Skeletal muscle cell (primary cell): ENCODE data around the gene PLD2.
A peak's percentile ranks its signal among the peaks of the same experiment; 100 is the strongest.

Source experiments
- DNase-seq: peaks from one replicate; pipeline ENCODE4 v3.0.0-alpha.2; 2010; ENCODE audit warnings: low read depth
- H3K4me3 ChIP-seq: 2 replicates; pipeline ENCODE4 v1.5.1; 2011; ENCODE audit warnings: low read depth, mild to moderate bottlenecking, control low read depth, low read length, moderate library complexity

Gene PLD2

DNA sequence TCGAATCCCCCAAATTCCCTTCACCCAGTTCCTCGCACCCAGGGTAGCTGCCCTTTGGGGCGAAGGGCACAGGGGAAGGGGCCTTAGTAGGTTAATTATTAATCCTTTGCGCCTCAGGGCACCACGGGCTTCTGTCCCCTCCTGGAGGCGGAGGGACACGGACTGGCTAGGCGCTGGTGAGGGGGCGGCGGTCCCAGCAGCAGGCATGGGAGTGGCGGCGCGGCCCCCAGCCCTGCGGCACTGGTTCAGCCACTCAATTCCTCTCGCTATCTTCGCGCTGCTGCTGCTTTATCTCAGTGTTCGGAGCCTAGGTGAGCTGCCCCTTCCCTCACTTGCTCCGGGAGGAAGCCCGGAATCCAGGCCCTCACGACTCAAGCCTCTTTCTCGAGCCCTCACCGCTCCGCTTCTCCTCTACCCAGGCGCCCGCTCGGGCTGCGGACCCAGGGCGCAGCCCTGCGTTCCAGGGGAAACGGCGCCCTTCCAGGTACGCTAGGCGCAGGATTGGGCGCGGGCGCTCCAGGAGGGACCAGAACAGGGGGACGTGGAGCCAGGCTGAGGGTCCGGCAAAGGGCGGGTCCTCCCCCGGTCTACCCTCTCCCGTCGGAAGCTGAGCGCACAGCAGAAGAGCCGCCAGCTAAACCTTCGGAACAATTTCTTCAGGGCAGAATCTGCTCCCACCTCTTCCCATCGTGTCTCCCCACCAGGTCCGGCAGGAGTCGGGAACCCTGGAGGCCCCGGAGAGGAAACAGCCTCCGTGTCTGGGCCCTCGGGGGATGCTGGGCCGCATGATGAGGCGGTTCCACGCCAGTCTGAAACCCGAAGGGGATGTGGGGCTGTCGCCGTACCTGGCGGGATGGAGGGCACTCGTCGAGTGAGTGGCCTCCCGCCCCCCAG lies 17.9 kb upstream of the PLD2 start, which contains the start of gene GLTPD2:
Gene GLTPD2 (plus strand): TSS at position 158 of the 894 bp plus-strand sequence. CDS start 48 bp downstream, at position 206.
- DNase-seq, result no peak

DNA sequence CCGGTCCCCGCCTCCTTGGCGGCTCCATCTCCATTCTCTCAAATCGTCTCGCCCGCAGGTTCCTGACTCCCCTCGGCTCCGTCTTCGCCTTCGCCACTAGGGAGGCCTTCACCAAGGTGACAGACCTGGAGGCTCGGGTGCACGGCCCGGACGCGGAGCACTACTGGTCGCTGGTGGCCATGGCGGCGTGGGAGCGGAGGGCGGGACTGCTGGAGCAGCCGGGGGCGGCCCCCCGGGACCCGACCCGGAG lies 17.3 kb upstream of the PLD2 start:
- H3K4me3 ChIP-seq, result peak overlapping the region; percentile 62
- DNase-seq, result no peak

More for the DNA sequence above, 17.9 kb upstream of the PLD2 start, which contains the start of gene GLTPD2:
- H3K4me3 ChIP-seq, result peak within 1 kb of the TSS; percentile 62

DNA sequence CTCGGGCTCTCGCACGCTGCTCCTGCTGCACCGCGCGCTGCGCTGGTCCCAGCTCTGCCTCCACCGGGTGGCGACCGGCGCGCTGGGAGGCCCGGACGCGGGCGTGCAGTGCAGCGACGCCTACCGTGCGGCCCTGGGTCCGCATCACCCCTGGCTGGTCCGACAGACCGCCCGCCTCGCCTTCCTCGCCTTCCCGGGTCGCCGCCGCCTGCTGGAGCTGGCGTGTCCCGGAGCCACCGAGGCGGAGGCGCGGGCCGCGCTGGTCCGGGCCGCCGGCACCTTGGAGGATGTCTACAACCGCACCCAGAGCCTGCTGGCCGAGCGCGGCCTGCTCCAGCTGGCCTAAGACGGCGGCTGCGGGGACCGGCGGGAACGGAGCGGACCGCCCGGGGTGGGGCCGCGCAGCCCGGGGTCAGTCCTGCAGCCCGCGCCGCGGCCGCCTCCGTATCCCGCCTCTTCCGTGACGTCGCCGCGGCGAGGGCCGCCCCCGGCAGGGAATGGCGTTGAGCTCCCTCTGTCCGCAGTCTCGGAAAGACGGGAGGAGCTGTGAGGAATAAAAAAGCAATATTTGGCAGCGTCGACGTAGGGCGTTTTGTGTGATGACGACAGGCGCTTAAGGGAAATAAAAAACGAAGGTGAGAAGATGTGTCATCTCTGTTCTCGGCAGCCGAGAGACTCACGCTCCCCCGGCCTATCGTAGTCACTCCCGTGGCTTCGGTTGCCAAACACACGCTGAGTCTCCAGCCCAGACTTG lies 16.8 kb upstream of the PLD2 start:
- peak; percentile 79 for DNase-seq
- peak overlapping the region; percentile 62 for H3K4me3 ChIP-seq

DNA sequence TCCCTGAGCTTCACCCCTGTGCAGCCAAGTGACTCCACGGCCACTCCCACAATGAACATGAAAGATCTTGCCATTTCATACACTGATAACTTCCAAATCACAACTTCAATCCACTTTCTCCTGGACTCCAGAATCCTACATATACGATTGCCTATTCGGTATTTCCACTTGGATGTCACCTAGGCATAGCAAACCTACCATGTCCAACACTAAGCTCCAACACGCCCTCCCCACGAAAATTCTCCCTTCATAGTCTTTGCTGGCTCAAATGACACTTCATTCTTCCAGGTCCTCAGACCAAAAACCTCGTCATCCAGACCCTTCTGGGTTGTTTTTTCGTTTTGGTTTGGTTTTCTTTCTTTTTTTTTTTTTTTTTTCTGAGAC lies 16.3 kb upstream of the PLD2 start:
- H3K4me3 ChIP-seq, result peak overlapping the region; percentile 62
- no peak for DNase-seq

DNA sequence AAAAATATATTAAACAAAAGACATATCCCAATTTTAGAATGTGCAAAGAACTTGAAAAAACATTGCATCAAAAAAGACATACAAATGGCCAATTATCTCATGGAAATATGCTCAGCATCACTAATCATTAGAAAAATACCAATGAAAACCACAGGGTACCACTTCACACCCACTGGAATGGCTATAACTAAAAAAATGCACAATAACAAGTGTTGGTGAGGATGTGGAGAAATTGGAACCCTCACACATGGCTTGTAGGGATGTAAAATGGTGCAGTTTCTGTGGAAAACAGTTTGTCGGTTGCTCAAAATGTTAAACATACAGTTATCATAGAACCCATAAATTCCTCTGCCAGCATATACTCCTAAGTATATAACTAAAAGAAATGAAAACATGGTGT lies 11.8 kb upstream of the PLD2 start:
- DNase-seq, result no peak
- H3K4me3 ChIP-seq, result no peak overlapping the region

DNA sequence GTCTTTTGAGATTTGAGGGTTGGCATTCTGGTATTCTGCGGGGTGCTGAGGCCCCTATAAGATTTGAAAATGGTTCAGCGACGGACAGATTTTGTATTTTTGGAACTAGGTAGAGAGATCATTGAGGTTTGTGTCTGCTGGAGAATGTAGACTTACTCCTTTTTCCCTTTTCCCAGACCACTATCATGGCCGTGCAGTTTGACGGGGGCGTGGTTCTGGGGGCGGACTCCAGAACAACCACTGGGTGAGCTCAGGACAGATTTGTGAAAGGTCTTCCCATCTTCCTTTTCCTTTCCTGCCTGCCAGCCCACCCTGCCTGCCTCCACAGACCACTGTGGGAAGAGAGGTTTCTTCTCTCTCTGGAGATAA lies 10.4 kb upstream of the PLD2 start:
- DNase-seq, result no peak
- peak overlapping the region; percentile 92 for H3K4me3 ChIP-seq

DNA sequence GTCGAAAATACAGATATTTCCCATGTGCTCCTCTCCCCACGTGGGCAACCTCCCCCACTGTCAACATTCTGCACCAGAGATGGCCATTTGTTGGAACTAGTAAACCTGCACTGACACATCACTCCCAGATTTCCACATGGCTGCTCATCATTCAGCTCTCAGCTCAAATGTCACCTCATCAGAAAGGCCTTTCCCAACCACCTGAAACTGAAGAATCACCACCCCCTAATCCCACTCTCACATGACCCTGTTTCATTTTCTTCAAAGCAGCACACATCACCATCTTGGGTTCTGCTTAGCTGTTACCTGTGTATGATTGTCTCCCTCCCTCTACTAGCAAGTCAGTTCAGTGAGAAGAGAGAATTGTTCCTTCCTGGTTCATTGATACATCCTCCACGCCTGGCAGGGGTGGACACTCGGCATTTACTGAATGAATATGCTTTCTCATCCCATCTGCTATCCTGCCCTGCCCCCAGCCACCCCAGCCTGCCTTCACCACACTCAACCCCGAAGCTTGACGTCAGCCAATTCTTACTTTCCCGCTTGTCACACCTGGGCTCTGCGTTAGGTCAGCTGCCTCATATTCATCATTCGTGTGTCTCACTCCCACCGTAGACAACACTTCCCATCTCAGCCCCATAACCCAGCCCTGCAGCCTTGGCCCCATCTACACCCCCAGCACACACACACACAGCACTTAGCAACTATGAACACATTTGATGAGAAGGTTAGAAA lies 6.3 kb upstream of the PLD2 start:
- H3K4me3 ChIP-seq, result no peak overlapping the region
- DNase-seq, result no peak

DNA sequence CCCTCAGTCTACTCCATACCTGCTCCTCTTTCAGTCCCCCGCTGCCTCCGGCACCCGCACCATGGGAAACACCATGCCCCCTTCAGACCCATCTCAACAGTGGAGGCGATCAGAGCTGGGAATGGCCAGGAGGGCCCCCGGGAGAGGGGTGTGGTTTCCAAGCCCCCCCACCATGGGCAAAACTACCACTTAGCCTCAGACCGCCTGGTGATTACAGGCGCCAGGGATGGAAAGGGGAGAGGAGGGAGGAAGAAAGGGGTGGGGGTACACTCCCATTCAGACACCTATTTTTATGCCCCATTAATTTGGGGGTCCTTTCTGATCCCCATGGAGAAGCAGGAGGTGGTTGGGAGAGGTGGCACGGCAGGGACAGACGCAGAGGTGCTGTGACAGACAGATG lies 4.7 kb upstream of the PLD2 start, which contains the start of gene C17orf114:
Gene C17orf114 (minus strand): TSS at position 101 of the 400 bp plus-strand sequence.
- DNase-seq, result no peak

DNA sequence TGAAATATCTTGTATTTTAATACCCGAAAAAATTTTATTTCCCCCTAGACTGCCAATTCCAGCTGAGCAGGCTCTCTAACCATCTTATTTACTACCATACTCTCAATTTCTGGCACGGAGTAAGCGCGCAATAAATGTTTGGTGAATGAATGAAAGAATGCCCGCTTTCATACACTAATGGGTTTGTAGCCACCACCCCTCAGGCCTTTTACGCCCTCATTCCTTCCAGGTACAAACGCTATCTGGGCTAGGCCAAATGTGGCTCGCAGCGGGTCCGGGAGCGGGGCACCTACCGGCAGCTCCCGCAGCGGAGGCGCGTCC lies 536 bp upstream of the PLD2 start:
- DNase-seq, result no peak
- peak overlapping the region; percentile 80 for H3K4me3 ChIP-seq

More for the DNA sequence above, 4.7 kb upstream of the PLD2 start, which contains the start of gene C17orf114:
- no peak within 1 kb of the TSS for H3K4me3 ChIP-seq

DNA sequence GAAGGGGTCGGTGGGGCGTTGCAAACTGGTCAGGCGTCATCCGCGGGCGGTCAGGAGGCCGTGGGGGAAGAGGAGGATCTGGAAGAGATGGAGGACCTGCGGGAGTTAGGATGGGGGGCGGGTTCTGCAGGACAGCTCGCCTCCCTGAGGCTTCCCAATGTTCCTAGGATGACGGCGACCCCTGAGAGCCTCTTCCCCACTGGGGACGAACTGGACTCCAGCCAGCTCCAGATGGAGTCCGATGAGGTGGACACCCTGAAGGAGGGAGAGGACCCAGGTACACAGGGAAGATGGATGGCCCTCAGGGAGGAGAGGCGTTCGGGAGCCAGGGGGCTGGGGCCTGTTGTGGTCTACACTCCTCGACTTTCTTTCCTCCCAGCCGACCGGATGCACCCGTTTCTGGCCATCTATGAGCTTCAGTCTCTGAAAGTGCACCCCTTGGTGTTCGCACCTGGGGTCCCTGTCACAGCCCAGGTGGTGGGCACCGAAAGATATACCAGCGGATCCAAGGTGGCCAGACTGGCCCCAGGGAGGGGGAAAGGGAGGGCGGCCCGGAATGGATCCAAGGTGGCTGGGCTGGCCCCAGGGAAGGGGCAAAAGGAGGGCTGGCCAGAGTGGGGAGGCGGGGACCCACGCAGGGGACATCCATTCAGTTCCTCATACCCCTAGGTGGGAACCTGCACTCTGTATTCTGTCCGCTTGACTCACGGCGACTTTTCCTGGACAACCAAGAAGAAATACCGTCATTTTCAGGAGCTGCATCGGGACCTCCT lies 839 bp downstream of the PLD2 start:
- peak overlapping the region; percentile 80 for H3K4me3 ChIP-seq
- no peak for DNase-seq

DNA sequence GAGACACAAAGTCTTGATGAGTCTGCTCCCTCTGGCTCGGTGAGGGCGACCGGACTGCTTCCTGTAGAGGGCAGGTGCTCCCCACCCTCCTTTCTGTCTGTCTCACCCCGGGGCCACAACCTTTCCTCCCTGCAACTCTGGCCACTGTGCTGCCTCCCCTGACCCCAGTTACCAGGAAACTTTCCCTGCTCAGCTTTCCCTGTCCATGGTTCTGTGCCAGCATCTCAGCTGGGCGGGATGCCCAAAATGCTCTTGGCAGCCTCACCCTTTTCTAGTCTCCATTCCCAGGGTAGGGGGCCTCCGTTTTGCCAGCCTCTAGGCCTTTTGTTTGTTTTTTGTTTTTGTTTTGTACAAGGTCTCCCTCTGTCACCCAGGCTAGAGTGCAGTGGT lies 1.4 kb downstream of the PLD2 start:
- no peak overlapping the region for H3K4me3 ChIP-seq
- no peak for DNase-seq

DNA sequence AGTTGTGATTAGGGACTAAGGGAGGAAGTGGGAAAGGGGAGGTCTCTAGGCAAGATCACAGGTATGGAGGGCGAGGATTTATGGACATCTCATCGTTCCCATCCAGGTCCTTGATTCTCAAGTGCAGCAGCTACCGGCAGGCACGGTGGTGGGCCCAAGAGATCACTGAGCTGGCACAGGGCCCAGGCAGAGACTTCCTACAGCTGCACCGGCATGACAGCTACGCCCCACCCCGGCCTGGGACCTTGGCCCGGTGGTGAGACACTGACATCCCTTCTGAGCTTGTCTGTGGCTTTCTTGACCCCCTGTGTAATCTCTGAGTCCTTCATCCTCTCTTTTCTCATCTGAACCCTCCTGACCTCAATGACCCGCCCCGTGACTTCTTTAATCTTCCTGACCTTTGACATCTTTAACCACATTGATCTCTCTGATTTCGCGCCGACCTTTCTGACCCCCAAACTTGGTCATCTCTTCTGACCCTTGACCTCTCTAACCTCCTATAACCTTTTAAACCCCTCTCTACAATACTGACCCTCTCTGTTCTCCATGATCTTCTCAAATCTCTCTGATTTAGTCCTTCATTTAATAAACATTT lies 3.8 kb downstream of the PLD2 start:
- no peak for DNase-seq

DNA sequence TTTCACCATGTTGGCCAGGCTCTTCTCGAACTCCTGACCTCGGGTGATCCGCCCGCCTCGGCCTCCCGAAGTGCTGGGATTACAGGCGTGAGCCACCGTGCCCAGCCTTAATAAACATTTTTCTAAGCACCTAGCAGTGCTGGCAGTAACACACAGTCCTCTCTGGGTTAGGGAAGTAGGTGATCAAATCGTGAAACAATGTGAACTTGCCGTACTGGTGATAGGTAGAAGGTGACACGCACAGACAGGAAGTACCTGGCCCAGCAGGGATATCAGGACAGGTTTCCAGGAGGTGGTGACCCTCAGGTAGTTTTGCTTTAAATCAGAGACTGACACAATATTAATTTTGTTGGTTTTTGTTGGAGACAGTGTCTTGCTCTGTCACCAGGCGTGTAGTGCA lies 4.5 kb downstream of the PLD2 start:
- no peak overlapping the region for H3K4me3 ChIP-seq
- DNase-seq, result no peak

More for the DNA sequence above, 3.8 kb downstream of the PLD2 start:
- H3K4me3 ChIP-seq, result no peak overlapping the region

DNA sequence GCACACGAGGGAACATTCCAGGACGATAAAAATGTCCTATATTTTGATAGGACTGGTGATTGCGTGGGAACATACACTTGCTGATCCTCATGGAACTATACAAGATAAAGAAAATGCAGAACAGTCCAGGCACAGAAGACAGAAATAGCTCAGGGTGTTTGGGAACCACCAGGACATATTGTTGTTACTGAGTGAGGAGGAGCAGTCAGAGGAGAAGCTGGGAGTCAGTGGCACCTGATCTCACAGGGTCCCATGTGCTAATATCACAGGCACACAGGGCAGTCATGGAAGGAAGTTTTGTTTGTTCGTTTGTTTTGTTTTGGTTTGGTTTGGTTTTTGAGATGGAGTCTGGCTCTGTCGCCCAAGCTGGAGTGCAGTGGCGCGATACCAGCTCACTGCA lies 5.7 kb downstream of the PLD2 start:
- no peak overlapping the region for H3K4me3 ChIP-seq
- no peak for DNase-seq

DNA sequence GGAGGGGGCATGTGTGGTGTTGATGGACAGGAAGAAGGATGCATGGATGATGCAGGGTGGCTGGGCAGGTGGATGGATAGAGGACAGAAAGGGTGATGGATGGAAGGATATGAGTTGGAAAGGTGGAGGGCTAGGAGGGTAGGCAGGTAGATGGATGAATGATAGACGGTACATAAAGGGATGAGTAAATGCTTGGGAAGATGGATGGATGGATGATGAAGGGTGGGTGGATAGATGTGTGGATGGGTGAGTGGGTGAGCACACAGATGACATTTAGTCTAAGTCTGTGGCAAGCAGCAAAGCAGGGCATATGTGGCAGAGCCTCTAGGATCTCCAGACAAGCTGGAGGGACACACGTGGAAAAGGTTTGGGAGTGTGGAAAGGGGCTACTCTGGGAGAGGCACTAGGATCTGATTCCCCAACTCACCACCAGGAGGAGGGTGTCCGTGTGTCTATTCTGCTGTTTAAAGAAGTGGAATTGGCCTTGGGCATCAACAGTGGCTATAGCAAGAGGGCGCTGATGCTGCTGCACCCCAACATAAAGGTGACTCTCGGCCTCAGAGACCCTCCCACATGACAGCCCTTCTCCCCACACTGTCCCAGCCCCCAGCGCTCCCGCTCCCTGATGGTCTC lies 8.2 kb downstream of the PLD2 start:
- H3K4me3 ChIP-seq, result no peak overlapping the region
- DNase-seq, result no peak

DNA sequence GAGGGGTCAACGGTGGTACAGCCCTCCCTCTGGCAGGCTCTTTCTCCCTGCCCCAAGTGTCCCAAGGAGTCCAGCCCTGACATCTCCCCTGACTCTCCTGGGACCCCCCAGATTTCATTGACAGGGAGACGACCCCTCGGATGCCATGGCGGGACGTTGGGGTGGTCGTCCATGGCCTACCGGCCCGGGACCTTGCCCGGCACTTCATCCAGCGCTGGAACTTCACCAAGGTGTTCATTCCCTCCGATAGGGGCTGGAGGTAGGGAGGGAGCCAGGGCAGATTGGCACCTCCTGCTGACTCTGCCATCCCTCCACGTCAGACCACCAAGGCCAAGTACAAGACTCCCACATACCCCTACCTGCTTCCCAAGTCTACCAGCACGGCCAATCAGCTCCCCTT lies 9.9 kb downstream of the PLD2 start:
- DNase-seq, result no peak
- H3K4me3 ChIP-seq, result no peak overlapping the region

DNA sequence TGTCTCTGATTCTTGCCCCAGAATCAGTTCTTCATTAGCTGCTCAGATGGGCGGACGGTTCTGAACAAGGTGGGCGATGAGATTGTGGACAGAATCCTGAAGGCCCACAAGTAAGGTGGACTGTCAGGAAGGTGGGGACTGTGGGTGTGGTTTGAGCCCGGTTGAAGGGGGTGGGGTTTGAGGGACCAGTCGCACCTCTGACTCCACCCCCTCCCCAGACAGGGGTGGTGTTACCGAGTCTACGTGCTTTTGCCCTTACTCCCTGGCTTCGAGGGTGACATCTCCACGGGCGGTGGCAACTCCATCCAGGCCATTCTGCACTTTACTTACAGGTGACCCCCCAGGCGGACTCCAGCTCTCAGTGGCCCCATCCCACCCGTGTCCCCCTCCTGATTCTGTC lies 11.3 kb downstream of the PLD2 start:
- no peak overlapping the region for H3K4me3 ChIP-seq
- DNase-seq, result no peak

DNA sequence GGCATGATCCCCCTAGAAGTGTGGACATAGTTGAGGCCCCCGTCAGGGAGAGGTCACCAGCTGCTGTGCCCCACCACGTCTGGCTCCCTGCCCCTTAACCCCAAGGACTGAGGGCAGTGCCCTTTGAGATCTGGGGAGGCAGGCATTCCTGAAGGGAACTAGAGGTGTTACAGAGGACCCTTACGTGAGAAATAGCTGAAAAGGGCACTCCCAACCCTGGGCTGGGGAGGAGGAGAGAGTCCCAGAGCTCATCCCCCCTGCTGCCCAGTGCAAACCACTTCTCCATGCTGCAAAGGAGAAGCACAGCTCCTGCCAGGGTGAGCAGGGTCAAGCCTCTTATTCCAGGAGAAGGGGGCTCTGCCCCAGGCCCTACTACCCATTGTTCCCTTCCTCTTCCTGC lies 15.9 kb downstream of the PLD2 start:
- H3K4me3 ChIP-seq, result no peak overlapping the region
- DNase-seq, result no peak
